ENCODE measurements around the gene RPTOR.

DNA sequence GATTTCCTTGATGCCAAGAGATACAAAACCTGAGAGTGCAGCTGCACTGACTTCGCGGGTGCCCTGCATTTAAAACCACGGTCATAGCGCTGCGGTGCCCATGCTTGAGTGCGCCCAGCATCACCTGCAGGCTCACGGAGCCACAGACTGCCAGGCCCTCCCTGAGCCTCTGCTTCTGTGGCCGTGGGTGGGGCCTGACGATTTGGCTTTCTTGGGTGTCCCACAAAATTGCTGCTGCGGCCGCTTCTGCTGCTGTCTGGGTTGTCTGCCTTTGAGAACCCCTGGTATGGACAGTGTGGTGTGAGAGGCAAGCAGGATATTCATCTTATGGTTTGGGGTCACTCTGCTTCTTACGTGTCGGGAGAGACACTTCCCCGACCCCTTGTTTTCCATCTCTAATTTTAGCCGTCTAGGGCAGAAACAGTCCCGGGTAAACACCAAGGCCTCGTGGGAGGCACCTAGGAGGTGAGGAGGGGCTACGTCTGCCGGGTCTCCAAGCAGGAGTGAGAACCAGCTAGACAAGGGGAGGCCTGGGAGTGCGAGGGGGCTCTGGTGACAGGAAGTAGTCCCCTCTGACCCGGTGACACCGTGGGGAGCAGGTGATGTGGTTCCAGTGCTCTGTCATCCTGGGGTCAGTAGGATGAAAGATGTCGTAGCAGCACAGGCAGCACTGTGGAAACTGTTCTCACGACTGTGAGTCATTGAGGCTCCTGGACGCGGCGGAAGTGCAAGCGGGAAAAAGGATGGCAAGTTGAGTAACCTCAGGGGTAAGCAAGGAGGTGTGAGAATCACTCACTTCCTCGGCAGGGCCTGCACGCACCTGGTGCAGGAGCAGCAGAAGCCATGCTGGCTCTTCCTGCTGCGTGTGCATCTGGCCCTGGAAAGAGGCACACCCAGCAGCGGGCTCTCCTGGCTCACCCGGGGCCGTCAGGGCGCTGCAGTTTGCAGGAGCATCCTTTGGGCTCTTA lies 176.3 kb downstream of the RPTOR start:
- TF ChIP-seq, protein P1, sequence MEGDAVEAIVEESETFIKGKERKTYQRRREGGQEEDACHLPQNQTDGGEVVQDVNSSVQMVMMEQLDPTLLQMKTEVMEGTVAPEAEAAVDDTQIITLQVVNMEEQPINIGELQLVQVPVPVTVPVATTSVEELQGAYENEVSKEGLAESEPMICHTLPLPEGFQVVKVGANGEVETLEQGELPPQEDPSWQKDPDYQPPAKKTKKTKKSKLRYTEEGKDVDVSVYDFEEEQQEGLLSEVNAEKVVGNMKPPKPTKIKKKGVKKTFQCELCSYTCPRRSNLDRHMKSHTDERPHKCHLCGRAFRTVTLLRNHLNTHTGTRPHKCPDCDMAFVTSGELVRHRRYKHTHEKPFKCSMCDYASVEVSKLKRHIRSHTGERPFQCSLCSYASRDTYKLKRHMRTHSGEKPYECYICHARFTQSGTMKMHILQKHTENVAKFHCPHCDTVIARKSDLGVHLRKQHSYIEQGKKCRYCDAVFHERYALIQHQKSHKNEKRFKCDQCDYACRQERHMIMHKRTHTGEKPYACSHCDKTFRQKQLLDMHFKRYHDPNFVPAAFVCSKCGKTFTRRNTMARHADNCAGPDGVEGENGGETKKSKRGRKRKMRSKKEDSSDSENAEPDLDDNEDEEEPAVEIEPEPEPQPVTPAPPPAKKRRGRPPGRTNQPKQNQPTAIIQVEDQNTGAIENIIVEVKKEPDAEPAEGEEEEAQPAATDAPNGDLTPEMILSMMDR (IDR thresholded peaks at IDR 0.05; ENCODE audit: insufficient read depth, low read length): no peak
- TF ChIP-seq POLR2AphosphoS5 (IDR thresholded peaks at IDR 0.05; ENCODE audit: low read depth): no peak
- TF ChIP-seq, protein P2, sequence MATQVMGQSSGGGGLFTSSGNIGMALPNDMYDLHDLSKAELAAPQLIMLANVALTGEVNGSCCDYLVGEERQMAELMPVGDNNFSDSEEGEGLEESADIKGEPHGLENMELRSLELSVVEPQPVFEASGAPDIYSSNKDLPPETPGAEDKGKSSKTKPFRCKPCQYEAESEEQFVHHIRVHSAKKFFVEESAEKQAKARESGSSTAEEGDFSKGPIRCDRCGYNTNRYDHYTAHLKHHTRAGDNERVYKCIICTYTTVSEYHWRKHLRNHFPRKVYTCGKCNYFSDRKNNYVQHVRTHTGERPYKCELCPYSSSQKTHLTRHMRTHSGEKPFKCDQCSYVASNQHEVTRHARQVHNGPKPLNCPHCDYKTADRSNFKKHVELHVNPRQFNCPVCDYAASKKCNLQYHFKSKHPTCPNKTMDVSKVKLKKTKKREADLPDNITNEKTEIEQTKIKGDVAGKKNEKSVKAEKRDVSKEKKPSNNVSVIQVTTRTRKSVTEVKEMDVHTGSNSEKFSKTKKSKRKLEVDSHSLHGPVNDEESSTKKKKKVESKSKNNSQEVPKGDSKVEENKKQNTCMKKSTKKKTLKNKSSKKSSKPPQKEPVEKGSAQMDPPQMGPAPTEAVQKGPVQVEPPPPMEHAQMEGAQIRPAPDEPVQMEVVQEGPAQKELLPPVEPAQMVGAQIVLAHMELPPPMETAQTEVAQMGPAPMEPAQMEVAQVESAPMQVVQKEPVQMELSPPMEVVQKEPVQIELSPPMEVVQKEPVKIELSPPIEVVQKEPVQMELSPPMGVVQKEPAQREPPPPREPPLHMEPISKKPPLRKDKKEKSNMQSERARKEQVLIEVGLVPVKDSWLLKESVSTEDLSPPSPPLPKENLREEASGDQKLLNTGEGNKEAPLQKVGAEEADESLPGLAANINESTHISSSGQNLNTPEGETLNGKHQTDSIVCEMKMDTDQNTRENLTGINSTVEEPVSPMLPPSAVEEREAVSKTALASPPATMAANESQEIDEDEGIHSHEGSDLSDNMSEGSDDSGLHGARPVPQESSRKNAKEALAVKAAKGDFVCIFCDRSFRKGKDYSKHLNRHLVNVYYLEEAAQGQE (IDR thresholded peaks at IDR 0.05; ENCODE audit: insufficient replicate concordance, low read depth): no peak
